HFF-Myc (cell line): ENCODE data around the gene VPS51.
"Not testable (repeated sequence)": the region's sequence is repeated elsewhere in the genome, so short reads cannot be mapped to it uniquely, and the experiment has no call there.

Experiments
- DNase-seq: peaks from one replicate; pipeline ENCODE4 v3.0.0-alpha.2; 2011; ENCODE audit warnings: low read depth; ENCODE audit errors: extremely low read depth
- H3K4me3 ChIP-seq: replicated peaks from 2 replicates; pipeline ENCODE4 v1.5.1; 2011; ENCODE audit warnings: low read depth, mild to moderate bottlenecking, control low read depth, low read length
- CTCF ChIP-seq: IDR thresholded peaks from 2 replicates; pipeline ENCODE4 v1.5.1; 2012; ENCODE audit warnings: mild to moderate bottlenecking, low read depth, low read length, control low read depth; ENCODE audit errors: missing control alignments

Gene VPS51

GRCh38 chr11:65134952-65135632, 39.1 kb downstream of the VPS51 start:
- peak; percentile 87 for DNase-seq
- no peak for TF ChIP-seq CTCF
- H3K4me3 ChIP-seq = peak overlapping the region; percentile 93

GRCh38 chr11:65135633-65136145, 39.7 kb downstream of the VPS51 start:
- no peak for DNase-seq
- TF ChIP-seq CTCF = no peak
- peak overlapping the region; percentile 93 for H3K4me3 ChIP-seq

- DNase-seq = no peak
- H3K4me3 ChIP-seq = no peak overlapping the region
- TF ChIP-seq CTCF = no peak
Measured at GRCh38 chr11:65136515-65137096, 40.6 kb downstream of the VPS51 start.

GRCh38 chr11:65141896-65142494, 46.0 kb downstream of the VPS51 start:
- TF ChIP-seq CTCF = no peak
- H3K4me3 ChIP-seq = no peak overlapping the region
- no peak for DNase-seq

- no peak overlapping the region for H3K4me3 ChIP-seq
- DNase-seq = no peak
- no peak for TF ChIP-seq CTCF
Measured at GRCh38 chr11:65147352-65148075, 51.5 kb downstream of the VPS51 start.

GRCh38 chr11:65148657-65149056, 52.6 kb downstream of the VPS51 start:
- no peak for TF ChIP-seq CTCF
- H3K4me3 ChIP-seq = no peak overlapping the region
- DNase-seq = no peak

- not testable (repeated sequence) for DNase-seq, H3K4me3 ChIP-seq
Measured at GRCh38 chr11:65150131-65150508, 54.1 kb downstream of the VPS51 start.
